Stimulated activated naive CD8-positive, alpha-beta T cell treated with anti-CD3 and anti-CD28 coated beads, Interleukin-15, amount 100 ng/mL, for 72 hours (primary cell): Measurements from ENCODE around the gene FXYD1.

ENCODE experiments used
- ATAC-seq: fragments of 150-1000 bp; cut with Tn5 transposase; 2 replicates; pipeline ENCODE4 v1.10.0; 2021; ENCODE audit warnings: mild to moderate bottlenecking, moderate library complexity
- DNase-seq, 2 donors: peaks; one replicate each; pipeline ENCODE4 v3.0.0; 2021 to 2022
- H3K27ac Mint-ChIP-seq, 2 donors: one replicate each; pipeline ENCODE4 v1.8.0; 2022; ENCODE audit warnings: mild to moderate bottlenecking in 2 of 2, mixed read lengths in 2 of 2, moderate library complexity in 2 of 2
- H3K27me3 Mint-ChIP-seq: one replicate; pipeline ENCODE4 v1.8.0; 2022; ENCODE audit warnings: mixed read lengths
- H3K4me1 Mint-ChIP-seq: one replicate; pipeline ENCODE4 v1.8.0; 2022; ENCODE audit warnings: mild to moderate bottlenecking, mixed read lengths
- H3K4me3 Mint-ChIP-seq, 2 donors: one replicate each; pipeline ENCODE4 v1.8.0; 2022; ENCODE audit warnings: mild to moderate bottlenecking in 2 of 2, mixed read lengths in 2 of 2, moderate library complexity in 1 of 2
- H3K9me3 Mint-ChIP-seq, 2 donors: one replicate each; pipeline ENCODE4 v1.8.0; 2022; ENCODE audit warnings: mixed read lengths in 2 of 2

The FXYD1 gene

DNA sequence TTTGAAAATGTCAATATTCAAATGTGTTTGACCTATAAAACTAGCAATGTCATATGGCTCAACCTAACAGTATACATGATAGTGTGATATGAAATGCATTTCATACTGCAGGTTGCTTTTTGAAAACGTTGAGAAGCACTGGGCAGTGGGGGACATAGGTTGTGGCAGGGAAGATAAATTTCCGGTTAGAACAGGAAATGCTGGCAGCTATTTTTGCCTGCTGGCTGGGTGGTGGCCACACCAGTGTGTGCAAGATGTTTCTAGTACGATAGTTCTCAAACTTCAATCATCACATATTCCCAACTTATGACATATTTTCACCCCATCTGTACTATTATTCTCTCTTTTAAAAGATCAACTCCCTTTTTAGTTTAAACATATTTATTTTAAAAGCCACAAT, 33.1 kb downstream of the FXYD1 start:
- H3K27me3 Mint-ChIP-seq = no peaks in the 10 kb centered on the region
- peak overlapping the region in 1 of 2 donors; percentile 89 for H3K27ac Mint-ChIP-seq
- no peak for ATAC-seq
- peaks cover under 1 to 6% of the 10 kb centered on the region in 2 donors for H3K9me3 Mint-ChIP-seq
- peaks cover 48% of the 10 kb centered on the region for H3K4me1 Mint-ChIP-seq
- DNase-seq = no peak
- H3K4me3 Mint-ChIP-seq = no peak overlapping the region

DNA sequence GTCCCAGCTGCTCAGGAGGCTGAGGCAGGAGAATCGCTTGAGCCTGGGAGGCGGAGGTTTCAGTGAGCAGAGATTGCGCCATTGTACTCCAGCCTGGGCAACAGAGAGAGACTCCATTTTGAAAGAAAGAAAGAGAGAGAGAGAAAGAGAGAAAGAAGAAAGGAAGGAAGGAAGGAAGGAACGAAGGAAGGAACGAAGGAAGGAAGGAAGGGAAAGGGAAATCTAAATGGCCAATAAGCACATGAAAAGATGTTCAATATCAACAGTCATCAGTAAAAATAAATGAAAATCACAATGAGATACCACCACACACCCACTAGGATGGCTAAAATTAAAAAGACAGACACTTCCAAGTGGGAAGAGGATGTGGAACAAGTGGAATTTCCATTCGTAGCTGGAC, 35.6 kb downstream of the FXYD1 start:
- Mint-ChIP-seq H3K27ac (peak overlapping the region in 1 of 2 donors; percentile 72), H3K27me3 (no peaks in the 10 kb centered on the region), H3K9me3 (peaks cover 14% of the 10 kb centered on the region in 2 donors), H3K4me1 (peaks cover 54% of the 10 kb centered on the region), H3K4me3 (no peak overlapping the region)
- no peak for DNase-seq
- no peak for ATAC-seq

DNA sequence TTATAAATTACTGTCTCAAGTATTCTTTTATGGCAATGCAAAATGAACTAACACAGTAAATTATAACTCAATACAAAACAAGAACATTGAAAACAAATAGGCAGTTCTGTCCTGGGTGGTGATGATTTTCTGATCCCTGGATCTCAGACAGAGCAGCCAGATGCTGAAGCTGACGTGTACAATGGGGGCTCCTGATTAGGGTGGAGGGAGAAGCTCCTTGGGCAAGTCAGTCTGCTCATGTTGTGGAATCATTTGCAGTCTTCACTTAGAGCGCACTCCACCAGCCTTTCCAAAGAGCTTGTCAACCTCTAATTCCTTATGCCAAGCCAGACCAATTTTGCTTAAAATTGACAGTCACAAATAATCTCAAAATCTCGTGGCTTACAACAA, 37.6 kb downstream of the FXYD1 start:
- DNase-seq = no peak
- Mint-ChIP-seq H3K4me1 (peaks cover 55% of the 10 kb centered on the region), H3K9me3 (peaks cover 14% of the 10 kb centered on the region in 2 donors), H3K4me3 (no peak overlapping the region), H3K27ac (no peak overlapping the region), H3K27me3 (no peaks in the 10 kb centered on the region)
- no peak for ATAC-seq

DNA sequence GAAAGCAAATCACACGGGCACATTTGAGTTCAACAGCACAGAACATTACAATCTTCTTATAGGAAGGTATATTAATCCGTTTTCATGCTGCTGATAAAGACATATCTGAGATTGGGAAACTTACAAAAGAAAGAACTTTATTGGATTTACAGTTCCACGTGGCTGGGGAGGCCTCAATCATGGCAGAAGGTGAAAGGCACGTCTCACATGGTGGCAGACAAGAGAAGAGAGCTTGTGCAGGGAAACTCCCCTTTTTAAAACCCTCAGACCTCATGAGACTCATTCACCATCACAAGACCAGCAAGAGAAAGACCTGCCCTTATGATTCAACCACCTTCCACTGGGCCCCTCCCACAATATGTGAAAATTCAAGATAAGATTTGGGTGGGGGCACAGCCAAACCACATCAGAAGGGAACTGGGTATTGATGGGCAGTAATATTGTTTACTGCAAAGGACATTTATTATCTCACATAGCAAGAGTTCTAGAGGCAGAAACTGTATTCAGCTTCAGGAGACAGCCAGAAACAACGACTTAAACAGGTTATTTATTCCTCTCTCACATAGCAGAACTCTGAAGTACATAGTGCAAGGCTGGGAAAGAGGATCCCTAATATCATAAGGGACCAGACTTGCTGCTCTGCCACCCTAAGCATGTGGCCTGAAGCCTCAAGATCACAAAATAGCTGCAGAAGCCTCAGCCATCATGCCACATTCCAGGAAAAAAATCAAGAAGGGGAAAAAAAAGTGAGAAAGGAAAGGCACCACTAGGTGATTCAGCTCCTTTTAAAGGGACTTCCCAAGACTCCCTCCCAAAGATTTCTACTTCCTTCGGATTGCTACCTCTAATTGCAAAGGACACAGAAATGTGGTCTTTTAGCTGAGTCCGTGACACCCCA, 39.0 kb downstream of the FXYD1 start:
- H3K27me3 Mint-ChIP-seq = no peaks in the 10 kb centered on the region
- no peak overlapping the region for H3K27ac Mint-ChIP-seq
- no peak for ATAC-seq

DNA sequence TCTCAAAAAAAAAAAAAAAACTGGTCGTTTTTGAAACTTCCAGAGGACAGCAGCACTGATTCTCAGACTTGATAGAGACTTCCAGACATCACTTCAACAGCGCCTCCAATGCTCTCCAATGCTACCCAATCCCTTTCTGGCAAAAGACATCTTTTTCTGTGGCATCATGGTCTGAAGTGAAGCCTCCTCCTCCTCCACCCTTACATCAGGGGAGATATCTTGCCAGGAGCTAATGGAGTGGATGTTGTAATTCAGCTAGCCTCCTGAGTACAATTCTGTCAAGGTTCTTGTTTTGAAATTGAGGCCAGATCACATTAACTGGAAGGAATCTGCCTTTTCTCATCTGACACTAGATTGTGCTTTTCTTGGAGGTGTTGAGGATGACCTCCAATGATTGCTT, 40.1 kb downstream of the FXYD1 start:
- no peak for DNase-seq
- H3K4me3 Mint-ChIP-seq = no peak overlapping the region
- H3K9me3 Mint-ChIP-seq = peaks cover 18 to 23% of the 10 kb centered on the region in 2 donors
- no peak overlapping the region for H3K27ac Mint-ChIP-seq
- peaks cover 53% of the 10 kb centered on the region for H3K4me1 Mint-ChIP-seq
- no peak for ATAC-seq
- no peaks in the 10 kb centered on the region for H3K27me3 Mint-ChIP-seq

More for the DNA sequence above, 39.0 kb downstream of the FXYD1 start:
- no peak for DNase-seq
- Mint-ChIP-seq H3K9me3 (peaks cover 14 to 17% of the 10 kb centered on the region in 2 donors), H3K4me3 (no peak overlapping the region), H3K4me1 (peaks cover 48% of the 10 kb centered on the region)

DNA sequence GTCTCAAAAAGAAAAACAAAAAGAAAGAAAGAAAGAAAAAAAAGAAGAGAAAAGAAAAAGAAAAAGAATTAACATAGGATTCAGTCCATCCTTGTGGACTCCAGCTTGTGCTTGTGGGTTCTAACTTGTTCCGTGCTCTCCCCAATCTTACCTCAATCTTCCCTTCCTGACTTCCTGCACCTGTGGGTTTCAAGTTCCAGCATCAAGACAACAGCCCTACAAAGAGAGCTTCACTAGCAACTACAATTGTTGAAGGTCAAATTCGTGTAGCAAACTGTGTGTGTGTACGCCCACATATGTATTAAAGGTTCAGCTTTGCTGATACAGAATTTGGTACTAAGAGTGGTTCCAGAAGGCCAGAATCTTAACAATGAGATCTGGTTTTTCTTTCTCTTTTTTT, 41.2 kb downstream of the FXYD1 start:
- H3K27me3 Mint-ChIP-seq = no peaks in the 10 kb centered on the region
- ATAC-seq (no peak), DNase-seq (no peak)
- no peak overlapping the region for H3K27ac Mint-ChIP-seq
- peaks cover 18 to 30% of the 10 kb centered on the region in 2 donors for H3K9me3 Mint-ChIP-seq
- peaks cover 52% of the 10 kb centered on the region for H3K4me1 Mint-ChIP-seq
- H3K4me3 Mint-ChIP-seq = peak overlapping the region in 1 of 2 donors; percentile 24

DNA sequence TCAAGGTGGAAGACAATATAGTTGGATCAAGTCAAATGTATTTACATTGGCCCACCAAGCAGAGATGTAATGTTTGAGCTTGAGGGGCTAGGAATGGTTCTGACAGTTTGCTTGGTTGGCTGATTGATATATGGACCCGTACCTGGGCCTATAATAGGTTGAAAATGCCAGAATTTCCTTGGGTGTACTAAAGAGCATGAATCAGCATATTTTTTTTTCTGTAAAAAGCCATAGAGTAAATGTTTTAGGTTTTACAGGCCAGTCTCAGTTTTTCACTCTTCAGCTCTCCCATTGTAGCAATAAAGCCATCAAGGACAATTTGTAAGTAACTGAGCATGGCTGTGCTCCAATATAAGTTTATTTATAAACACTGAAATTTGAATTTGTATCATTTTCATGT, 42.8 kb downstream of the FXYD1 start:
- Mint-ChIP-seq H3K4me1 (peaks cover 40% of the 10 kb centered on the region), H3K27me3 (no peaks in the 10 kb centered on the region), H3K4me3 (no peak overlapping the region), H3K9me3 (peaks cover 18 to 33% of the 10 kb centered on the region in 2 donors), H3K27ac (no peak overlapping the region)
- ATAC-seq = no peak
- no peak for DNase-seq

DNA sequence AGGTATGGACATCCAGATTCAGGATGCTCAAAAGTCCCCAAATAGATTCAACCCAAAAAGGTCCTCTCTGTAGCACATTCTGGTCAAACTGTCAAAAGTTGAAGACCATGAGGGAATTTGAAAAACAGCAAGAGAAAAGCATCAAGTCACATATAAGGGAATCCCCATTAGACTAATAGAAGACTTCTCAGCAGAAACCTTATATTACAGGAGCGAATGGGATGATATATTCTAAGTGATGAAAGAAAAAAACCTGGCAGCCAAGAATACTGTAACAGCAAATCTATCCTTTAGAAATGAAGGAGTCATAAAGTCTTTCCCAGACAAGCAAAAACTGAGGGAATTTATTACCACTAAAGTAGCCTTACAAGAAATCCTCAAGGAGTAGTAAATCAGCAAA, 45.6 kb downstream of the FXYD1 start:
- H3K27me3 Mint-ChIP-seq = no peaks in the 10 kb centered on the region
- H3K27ac Mint-ChIP-seq = no peak overlapping the region
- no peak overlapping the region for H3K4me3 Mint-ChIP-seq
- no peak for ATAC-seq
- DNase-seq = no peak
- H3K4me1 Mint-ChIP-seq = peaks cover 18% of the 10 kb centered on the region
- peaks cover 4 to 19% of the 10 kb centered on the region in 2 donors for H3K9me3 Mint-ChIP-seq

DNA sequence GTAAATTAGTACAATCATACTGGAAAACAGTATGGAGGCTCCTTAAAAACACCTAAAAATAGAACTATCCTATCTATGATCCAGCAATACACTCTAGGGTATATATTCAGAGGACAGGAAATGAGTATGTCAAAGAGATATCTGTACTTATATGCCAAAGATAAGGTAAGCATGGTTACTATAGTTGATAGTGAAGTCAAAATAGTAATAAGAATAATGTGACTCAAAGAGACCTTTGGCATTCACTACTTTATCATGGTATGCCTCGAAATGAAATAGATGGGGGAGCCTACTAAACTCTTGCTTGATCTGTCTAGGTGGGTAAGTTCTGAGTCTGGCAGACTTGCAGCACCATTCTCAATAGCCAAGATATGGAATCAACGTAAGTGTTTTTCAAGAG, 46.3 kb downstream of the FXYD1 start:
- no peak overlapping the region for H3K4me3 Mint-ChIP-seq
- peaks cover 4 to 19% of the 10 kb centered on the region in 2 donors for H3K9me3 Mint-ChIP-seq
- no peak overlapping the region for H3K27ac Mint-ChIP-seq
- DNase-seq (no peak), ATAC-seq (no peak)
- no peaks in the 10 kb centered on the region for H3K27me3 Mint-ChIP-seq
- H3K4me1 Mint-ChIP-seq = peaks cover 12% of the 10 kb centered on the region
